ENCODE measurements around the gene IER5. TPM values are rescaled to one million over a fixed set of nuclear protein-coding genes. Genes with fewer than 3 reads are reported as not detected.

Gene IER5
- total RNA-seq, 1 donor, result 12.3 TPM

DNA sequence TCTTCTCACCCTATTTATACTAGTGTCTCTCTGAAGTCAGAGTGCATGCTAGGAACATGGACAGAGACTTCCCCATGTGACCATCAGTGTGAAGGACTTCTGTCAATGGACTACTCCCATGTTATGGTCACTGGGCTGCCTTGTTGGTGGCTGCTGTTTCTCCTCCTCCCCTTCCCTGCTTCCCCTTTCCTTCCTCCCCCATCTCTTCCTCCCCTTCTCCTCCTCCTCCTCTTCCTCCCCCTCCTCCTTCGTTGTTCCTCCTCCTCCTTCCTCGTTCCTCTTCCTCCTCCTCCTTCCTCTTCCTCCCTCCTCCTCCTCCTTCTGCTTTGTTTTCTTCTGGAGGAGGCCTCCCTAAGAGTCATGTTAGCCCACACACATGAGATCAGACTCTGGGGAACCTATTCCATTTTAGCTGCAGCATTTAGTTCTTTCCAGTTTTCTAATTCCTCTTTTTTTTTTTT lies 35.8 kb downstream of the IER5 start:
- TF ChIP-seq, protein P1, sequence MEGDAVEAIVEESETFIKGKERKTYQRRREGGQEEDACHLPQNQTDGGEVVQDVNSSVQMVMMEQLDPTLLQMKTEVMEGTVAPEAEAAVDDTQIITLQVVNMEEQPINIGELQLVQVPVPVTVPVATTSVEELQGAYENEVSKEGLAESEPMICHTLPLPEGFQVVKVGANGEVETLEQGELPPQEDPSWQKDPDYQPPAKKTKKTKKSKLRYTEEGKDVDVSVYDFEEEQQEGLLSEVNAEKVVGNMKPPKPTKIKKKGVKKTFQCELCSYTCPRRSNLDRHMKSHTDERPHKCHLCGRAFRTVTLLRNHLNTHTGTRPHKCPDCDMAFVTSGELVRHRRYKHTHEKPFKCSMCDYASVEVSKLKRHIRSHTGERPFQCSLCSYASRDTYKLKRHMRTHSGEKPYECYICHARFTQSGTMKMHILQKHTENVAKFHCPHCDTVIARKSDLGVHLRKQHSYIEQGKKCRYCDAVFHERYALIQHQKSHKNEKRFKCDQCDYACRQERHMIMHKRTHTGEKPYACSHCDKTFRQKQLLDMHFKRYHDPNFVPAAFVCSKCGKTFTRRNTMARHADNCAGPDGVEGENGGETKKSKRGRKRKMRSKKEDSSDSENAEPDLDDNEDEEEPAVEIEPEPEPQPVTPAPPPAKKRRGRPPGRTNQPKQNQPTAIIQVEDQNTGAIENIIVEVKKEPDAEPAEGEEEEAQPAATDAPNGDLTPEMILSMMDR (IDR thresholded peaks at IDR 0.05; ENCODE audit: insufficient read depth, low read length), result no peak
- DNase-seq (ENCODE audit: low read depth), result no peak
- no peak overlapping the region for H3K4me3 ChIP-seq (ENCODE audit: low read depth, low read length)

DNA sequence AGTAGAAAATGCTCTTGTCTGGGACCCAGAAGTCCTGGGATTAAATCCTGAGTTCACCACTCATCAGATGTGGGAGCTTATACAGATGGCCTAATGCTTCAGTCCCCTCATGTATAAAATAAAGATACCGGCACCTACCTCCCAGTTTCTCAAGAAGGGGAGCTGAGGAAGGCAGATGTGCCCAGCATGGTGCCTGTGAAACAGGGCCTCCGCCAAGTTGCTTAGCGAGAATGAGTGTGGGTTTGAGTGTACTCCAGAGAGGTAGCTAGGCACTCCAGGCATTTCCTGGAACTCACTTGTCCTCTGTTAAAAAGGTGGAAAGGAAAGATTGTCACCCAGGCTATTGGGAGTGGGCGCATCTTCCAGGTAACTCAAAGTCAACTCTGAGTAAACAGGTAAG lies 37.8 kb downstream of the IER5 start:
- no peak overlapping the region for H3K4me3 ChIP-seq (ENCODE audit: low read depth, low read length)
- TF ChIP-seq, protein P1 (IDR thresholded peaks at IDR 0.05; ENCODE audit: insufficient read depth, low read length), result no peak
- DNase-seq (ENCODE audit: low read depth), result no peak

DNA sequence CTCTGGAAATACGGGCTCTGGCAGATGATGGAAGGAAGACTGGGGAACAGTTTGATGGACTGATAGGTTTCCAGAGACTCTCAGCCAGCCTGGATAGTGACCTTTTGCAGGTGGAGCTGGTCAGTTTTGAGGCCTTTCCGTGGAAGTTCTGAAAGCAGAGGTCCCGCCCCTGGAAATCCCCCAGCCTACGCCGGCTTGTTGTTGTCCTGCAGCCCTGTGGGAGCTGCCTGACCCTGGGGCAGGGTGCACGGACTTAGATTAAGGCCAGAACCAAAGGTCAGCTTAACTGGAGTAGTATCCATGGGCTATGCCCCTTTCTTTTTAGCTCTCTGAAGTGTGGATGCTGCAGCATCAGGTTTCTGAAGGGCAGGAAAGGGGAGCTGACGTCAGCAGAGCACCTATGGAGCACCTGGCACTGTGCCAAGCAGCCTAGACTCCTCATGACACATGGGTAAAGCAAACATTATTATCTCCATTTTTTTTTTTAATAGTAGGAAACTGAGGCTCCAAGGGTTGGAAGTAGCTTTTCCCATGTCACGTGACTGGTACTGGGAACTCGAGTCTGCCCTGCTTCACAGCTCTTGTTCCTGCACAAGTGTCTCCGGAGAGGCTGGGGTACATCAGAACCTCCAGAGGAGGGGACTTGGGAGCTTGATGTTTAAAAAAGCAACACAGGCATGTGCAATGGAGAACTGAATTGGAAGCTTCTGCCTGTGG lies 38.5 kb downstream of the IER5 start:
- TF ChIP-seq, protein P1 (IDR thresholded peaks at IDR 0.05; ENCODE audit: insufficient read depth, low read length), result no peak
- no peak for DNase-seq (ENCODE audit: low read depth)
- no peak overlapping the region for H3K4me3 ChIP-seq (ENCODE audit: low read depth, low read length)

DNA sequence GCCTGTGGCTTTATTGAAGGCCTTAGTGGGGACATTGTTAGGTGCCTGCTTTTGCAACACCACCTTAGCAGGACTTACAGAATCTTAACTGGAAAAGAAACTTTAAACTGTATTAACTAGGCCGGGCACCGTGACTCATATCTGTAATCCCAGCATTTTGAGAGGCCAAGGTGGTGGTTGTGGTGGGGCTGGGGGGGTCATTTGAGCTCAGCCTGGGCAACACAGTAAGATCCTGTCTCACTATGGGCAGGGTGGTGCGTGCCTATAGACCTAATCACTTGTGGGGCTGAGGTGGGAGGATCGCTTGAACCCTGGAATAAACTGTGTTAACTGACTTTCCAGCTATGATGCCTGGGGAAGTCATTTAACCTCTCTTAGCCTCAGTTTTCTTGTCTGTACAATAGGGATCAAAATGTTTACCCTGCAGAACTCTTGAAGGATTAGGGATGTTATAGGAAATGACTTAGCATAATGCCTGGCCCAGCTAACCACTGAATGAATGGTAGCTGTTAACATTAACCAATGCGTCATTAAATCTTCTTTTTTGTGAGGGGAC lies 39.5 kb downstream of the IER5 start:
- H3K4me3 ChIP-seq (ENCODE audit: low read depth, low read length), result no peak overlapping the region
- TF ChIP-seq, protein P1 (IDR thresholded peaks at IDR 0.05; ENCODE audit: insufficient read depth, low read length), result no peak
- no peak for DNase-seq (ENCODE audit: low read depth)

DNA sequence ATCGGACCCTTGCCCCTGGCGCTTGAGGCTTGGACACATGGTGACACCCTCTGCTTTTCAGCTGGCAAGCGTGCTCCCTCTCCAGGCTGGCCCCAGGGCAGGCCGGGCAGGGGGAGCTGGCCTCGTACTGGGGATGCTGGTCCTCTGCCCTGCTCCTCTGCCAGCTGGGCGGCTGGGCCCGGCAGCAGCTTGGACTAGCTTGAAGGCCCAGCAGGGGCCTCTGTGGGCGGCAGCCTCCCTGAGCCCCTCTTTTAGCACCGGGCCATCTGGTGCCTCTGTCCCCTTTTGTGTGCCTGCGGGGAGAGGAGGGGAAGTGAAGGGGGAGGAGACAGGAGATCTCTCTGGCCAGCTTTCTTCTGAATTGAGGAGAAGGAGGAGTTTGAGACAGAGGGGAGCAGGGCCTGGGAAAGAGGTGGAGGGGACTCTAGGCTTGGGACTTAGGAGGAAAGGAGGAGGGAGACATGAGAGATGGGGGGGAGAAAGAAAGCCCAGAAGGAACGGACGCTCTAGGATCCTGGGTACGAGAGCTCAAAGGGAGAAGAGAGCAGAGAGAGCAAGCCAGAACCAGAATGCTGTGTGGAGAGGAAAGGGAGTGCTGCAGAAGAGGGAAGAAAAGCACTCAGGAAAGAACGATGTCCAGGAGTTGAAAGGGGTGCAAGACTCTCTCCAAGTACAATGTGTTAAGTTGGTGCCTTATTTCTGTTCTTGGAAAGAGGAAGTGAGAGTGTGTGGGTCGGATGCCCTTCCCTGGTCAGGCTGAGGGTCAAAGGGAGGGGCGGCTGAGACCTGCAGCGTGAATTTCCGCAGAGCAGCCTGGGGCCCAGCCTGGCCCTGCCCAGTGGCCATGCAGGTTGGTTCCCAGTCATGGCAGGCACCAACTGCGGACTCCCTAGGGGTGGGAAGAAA lies 40.3 kb downstream of the IER5 start:
- no peak for DNase-seq (ENCODE audit: low read depth)

More for the DNA sequence above, 40.3 kb downstream of the IER5 start:
- H3K4me3 ChIP-seq (ENCODE audit: low read depth, low read length), result no peak overlapping the region
- TF ChIP-seq, protein P1 (IDR thresholded peaks at IDR 0.05; ENCODE audit: insufficient read depth, low read length), result no peak
